K562 (cell line): Measurements from ENCODE around the gene GIPR. TPM values are rescaled to one million over a fixed set of nuclear protein-coding genes. Genes with fewer than 3 reads are reported as not detected.

Source experiments
- ATAC-seq: fragments of 200-7000 bp; cut with Tn5 transposase; 3 replicates; pipeline ENCODE4 v1.9.1; 2020; ENCODE audit warnings: moderate library complexity
- BruUV-seq: library from RNA; stranded (reverse); fragments of 400-500 nt; replicated peaks from 2 replicates; lab custom pipeline; 2021; lab: Mats Ljungman, UMichigan
- CTCF ChIA-PET: fragments of 300-600 bp; formaldehyde crosslinking; extraction: SDS; loops from one replicate; lab custom pipeline; 2021; ENCODE audit warnings: low intra/inter-chr PET ratio; lab: Yijun Ruan, JAX
- POLR2A ChIA-PET: fragments of 300-600, 350-650 bp; sonication (Branson Sonifier 250); formaldehyde crosslinking; extraction: SDS; loops from one replicate; lab custom pipeline; 2021; ENCODE audit warnings: antibody characterized with exemption, inconsistent platforms; lab: Yijun Ruan, JAX
- DNase-seq, 4 experiments: peaks; one replicate each; pipeline versions ENCODE4 v3.0.0 to v3.0.0-alpha.2; 2011 to 2018; ENCODE audit warnings: low spot score in 3 of 4, mixed read lengths in 3 of 4; ENCODE audit errors: extremely low read depth in 1 of 4
- FAIRE-seq: peaks from 2 replicates; lab custom pipeline; 2011; peaks lifted over from hg19 to GRCh38; lab: Jason Lieb, UNC
- H2AFZ ChIP-seq: 2 replicates; pipeline ENCODE4 v1.6.0; 2011; ENCODE audit warnings: low read depth, low read length, control low read depth, inconsistent platforms
- H3K27ac ChIP-seq: fragments of 200-600 bp; 3 replicates; pipeline ENCODE4 v1.8.0; 2011; ENCODE audit warnings: low read depth, mild to moderate bottlenecking, control low read depth, inconsistent platforms, low read length, moderate library complexity, mixed read lengths; ENCODE audit errors: extremely low read depth
- H3K27me3 ChIP-seq, 2 experiments: fragments of 300-600 bp in 1 of 2; 2 replicates in 1 of 2; 3 replicates in 1 of 2; pipeline versions ENCODE4 v1.6.0 to v1.8.0; 2011; ENCODE audit warnings: inconsistent platforms in 2 of 2, low read length in 2 of 2, mild to moderate bottlenecking in 1 of 2, mixed read lengths in 1 of 2, moderate library complexity in 1 of 2; ENCODE audit not compliant: control insufficient read depth in 2 of 2, insufficient read depth in 2 of 2
- H3K36me3 ChIP-seq: fragments of 300-600 bp; 3 replicates; pipeline ENCODE4 v1.8.0; 2011; ENCODE audit warnings: mild to moderate bottlenecking, low read length, inconsistent platforms; ENCODE audit not compliant: control insufficient read depth, insufficient read depth
- H3K4me1 ChIP-seq, 2 experiments: fragments of 200-600 bp in 1 of 2; replicated peaks in 1 of 2; 2 replicates in 1 of 2; 3 replicates in 1 of 2; pipeline versions ENCODE4 v1.5.1 to v1.8.0; 2011; ENCODE audit warnings: inconsistent platforms in 2 of 2, low read length in 2 of 2, mild to moderate bottlenecking in 1 of 2, mixed read lengths in 1 of 2, moderate library complexity in 1 of 2; ENCODE audit not compliant: control insufficient read depth in 2 of 2, insufficient read depth in 2 of 2
- H3K4me2 ChIP-seq: 2 replicates; pipeline ENCODE4 v1.6.1; 2011; ENCODE audit warnings: low read length, control low read depth, inconsistent platforms, mixed read lengths; ENCODE audit not compliant: insufficient read depth
- H3K4me3 ChIP-seq: fragments of 200-600 bp; sonication (generic), shearing (Covaris generic); 2 replicates; pipeline ENCODE4 v1.5.1; 2016; ENCODE audit warnings: control low read depth, inconsistent platforms
- H3K79me2 ChIP-seq: fragments of 200-600 bp; 3 replicates; pipeline ENCODE4 v1.8.0; 2011; ENCODE audit warnings: low read length, inconsistent platforms; ENCODE audit not compliant: control insufficient read depth, insufficient read depth
- H3K9ac ChIP-seq, 2 experiments: 2 replicates each; pipeline versions ENCODE4 v1.6.0 to v1.6.1; 2011; ENCODE audit warnings: low read depth in 2 of 2, low read length in 2 of 2, control low read depth in 1 of 2, inconsistent platforms in 1 of 2, mild to moderate bottlenecking in 1 of 2, mixed read lengths in 1 of 2; ENCODE audit not compliant: insufficient read depth in 1 of 2
- H3K9me1 ChIP-seq: one replicate; pipeline ENCODE4 v1.6.0; 2011; ENCODE audit warnings: inconsistent platforms, mild to moderate bottlenecking, low read length, moderate library complexity; ENCODE audit not compliant: control insufficient read depth, insufficient read depth
- H3K9me3 ChIP-seq: replicated peaks from 2 replicates; pipeline ENCODE4 v1.5.1; 2011; ENCODE audit warnings: low read depth, low read length, inconsistent platforms; ENCODE audit not compliant: control insufficient read depth, insufficient read depth
- H4K20me1 ChIP-seq: replicated peaks from 2 replicates; pipeline ENCODE4 v1.6.1; 2011; ENCODE audit warnings: low read length, inconsistent platforms, mixed read lengths; ENCODE audit not compliant: control insufficient read depth, insufficient read depth
- ARID1B ChIP-seq: fragments of 450-650 bp; IDR thresholded peaks from 2 replicates; pipeline ENCODE4 v1.6.1; 2016; ENCODE audit warnings: antibody characterized with exemption, mild to moderate bottlenecking, inconsistent platforms
- BRD4 ChIP-seq: fragments of 200-600 bp; sonication (generic); IDR thresholded peaks from 2 replicates; pipeline ENCODE4 v1.6.1; 2017; ENCODE audit warnings: inconsistent platforms
- DDX20 ChIP-seq: fragments of 450-650 bp; IDR thresholded peaks from 2 replicates; pipeline ENCODE4 v1.6.1; 2016; ENCODE audit warnings: missing genetic modification characterization, low read depth, mild to moderate bottlenecking, missing compliant biosample characterization, moderate library complexity
- JUN ChIP-seq, 2 experiments: sonication (generic) in 1 of 2; formaldehyde crosslinking in 1 of 2; IDR thresholded peaks; 2 replicates each; pipeline versions ENCODE4 v1.6.1 to v1.8.0; 2012 to 2022; ENCODE audit warnings: borderline replicate concordance in 2 of 2, mild to moderate bottlenecking in 2 of 2, improper control_type of control experiment in 1 of 2, low read depth in 1 of 2, low read length in 1 of 2, missing genetic modification reagents in 1 of 2
- KAT8 ChIP-seq: fragments of 450-650 bp; IDR thresholded peaks from 2 replicates; pipeline ENCODE4 v1.6.1; 2016; ENCODE audit warnings: low read depth, mild to moderate bottlenecking
- L3MBTL2 ChIP-seq: fragments of 450-650 bp; IDR thresholded peaks from 2 replicates; pipeline ENCODE4 v1.6.1; 2016; ENCODE audit warnings: mild to moderate bottlenecking, moderate library complexity
- MED1 ChIP-seq: sonication (generic); formaldehyde crosslinking; IDR thresholded peaks from 2 replicates; pipeline ENCODE4 v1.8.1; 2023; ENCODE audit warnings: missing genetic modification reagents, borderline replicate concordance
- NCOA2 ChIP-seq, 2 experiments: fragments of 450-650 bp; IDR thresholded peaks; 2 replicates each; pipeline ENCODE4 v1.6.1; 2018; ENCODE audit warnings: mild to moderate bottlenecking in 2 of 2, moderate library complexity in 1 of 2; ENCODE audit not compliant: partially characterized antibody in 2 of 2
- SETDB1 ChIP-seq: IDR thresholded peaks from one replicate; pipeline ENCODE4 v1.6.1; 2012; ENCODE audit warnings: low read length, control low read depth, inconsistent platforms
- SRF ChIP-seq, 2 experiments: fragments of 250-450, 450-650 bp in 1 of 2; sonication (Bioruptor Pico) in 1 of 2; sonication (generic) in 1 of 2; formaldehyde crosslinking; IDR thresholded peaks; 2 replicates each; pipeline versions ENCODE4 v1.5.0 to v1.5.1; 2020 to 2022; ENCODE audit warnings: mild to moderate bottlenecking in 1 of 2, missing genetic modification reagents in 1 of 2
- ZNF311 ChIP-seq: fragments of 250-450 bp; sonication (Bioruptor Pico); IDR thresholded peaks from 2 replicates; pipeline ENCODE4 v1.4.0; 2020; ENCODE audit warnings: mild to moderate bottlenecking, moderate library complexity
- ZNF780A ChIP-seq: fragments of 250-450 bp; sonication (Bioruptor Pico); IDR thresholded peaks from 2 replicates; pipeline ENCODE4 v1.5.0; 2021; ENCODE audit warnings: mild to moderate bottlenecking
- WGBS: fragments of 100-300 bp; shearing (Covaris generic); methylation state at CpG from one replicate; pipeline ENCODE4 v1.1.6; 2016; ENCODE audit warnings: low coverage, mixed read lengths; ENCODE audit not compliant: insufficient coverage; ENCODE audit errors: missing lambda C conversion rate; 5-methylcytosine and 5-hydroxymethylcytosine counted together
- in situ Hi-C: fragments of 300-500 bp; cut with MboI; formaldehyde crosslinking; loops from 4 replicates; pipeline ENCODE4 v1.15.0; 2018; ENCODE audit warnings: inconsistent platforms, mixed read lengths
- intact Hi-C: fragments of 100-400 bp; cut with micrococcal nuclease; formaldehyde crosslinking; loops from 2 replicates; pipeline ENCODE4 v1.14.2; 2022
- polyA plus RNA-seq, 8 experiments: library from polyadenylated mRNA; depleted of rRNA in 4 of 8; stranded (reverse) in 5 of 8; unstranded in 3 of 8; fragments of >200 nt; fragmentation: Nextera tagmentation in 2 of 8; fragmentation: Illumina TruSeq in 1 of 8; extraction: Ambion mirVana in 2 of 8; extraction: Trizol in 1 of 8; gene quantifications; 2 replicates each; pipeline versions ENCODE4 v1.2.1 to v1.2.3, GENCODE V29; 2011 to 2014; ENCODE audit warnings: inconsistent platforms in 1 of 8, missing spikeins in 1 of 8
- total RNA-seq, 7 experiments: library from RNA; depleted of rRNA in 6 of 7; stranded (reverse); fragments of >200 nt in 6 of 7; fragmentation: Illumina TruSeq in 2 of 7; extraction: Trizol in 2 of 7; gene quantifications; 2 replicates each; pipeline versions ENCODE4 v1.2.1 to v1.2.3, GENCODE V29; 2011 to 2021; ENCODE audit warnings: low replicate concordance in 1 of 7
- TF ChIP-seq, protein P1 (sequence below): sonication (generic); formaldehyde crosslinking; IDR thresholded peaks from 2 replicates; pipeline ENCODE4 v1.8.0; 2022; ENCODE audit warnings: mild to moderate bottlenecking, missing genetic modification reagents
- TF ChIP-seq, protein P2 (sequence below): fragments of 450-650 bp; formaldehyde crosslinking; IDR thresholded peaks from 2 replicates; pipeline ENCODE4 v1.4.0; 2020; ENCODE audit warnings: mild to moderate bottlenecking
- TF ChIP-seq, protein P3 (sequence below): sonication (generic); formaldehyde crosslinking; IDR thresholded peaks from 2 replicates; pipeline ENCODE4 v1.8.0; 2023; ENCODE audit warnings: missing genetic modification reagents, mild to moderate bottlenecking, borderline replicate concordance

The GIPR gene
- total and polyA plus RNA-seq, 9 of the 15 experiments (the other 6 are each of a cell fraction or from before 2014, with no cell fraction given) = 2.2 to 26.8 (median 12.7) TPM

DNA sequence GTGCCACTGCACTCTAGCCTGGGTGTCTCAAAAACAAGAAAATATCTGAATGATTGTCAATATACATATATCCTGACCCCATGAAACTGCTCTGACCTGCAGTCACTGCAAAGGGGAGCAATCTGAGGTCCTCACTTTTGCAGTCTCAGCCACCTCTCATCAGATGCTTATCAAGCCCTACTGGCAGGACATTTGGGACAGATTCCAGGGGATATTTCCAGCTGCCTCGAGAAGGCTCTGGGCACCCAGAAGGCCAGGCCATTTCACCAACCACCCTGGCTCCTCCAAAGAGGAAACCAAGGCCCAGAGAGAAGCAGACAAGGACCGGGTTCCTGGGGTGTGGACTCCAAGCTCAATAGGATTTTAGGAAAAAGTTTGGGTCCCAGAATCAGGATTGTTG lies 31.1 kb upstream of the GIPR start:
- no peaks in the 10 kb centered on the region; the same call in 1 of the 2 replicates for H4K20me1 ChIP-seq
- no peak overlapping the region for H3K4me2 ChIP-seq
- H3K36me3 ChIP-seq = peaks cover 7% of the 10 kb centered on the region; the same call in 1 of the 3 replicates
- intact Hi-C loops = no loop called here
- ChIA-PET POLR2A (interaction anchor here (0.7 kb wide), 1 partner anchor 8 kb away, joined by 3 read pairs; no protein-coding TSS in a partner anchor), CTCF (no interaction called here)
- DNase-seq = peak in 1 of 4 experiments; percentile 3
- H3K79me2 ChIP-seq = peaks cover 17% of the 10 kb centered on the region
- in situ Hi-C loops = no loop called here
- H3K4me3 ChIP-seq = no peak overlapping the region
- TSS peak; percentile 38 for BruUV-seq
- ATAC-seq = no peak
- no peaks in the 10 kb centered on the region for H3K9me1 ChIP-seq
- FAIRE-seq = no peak
- H3K4me1 ChIP-seq = peaks cover 29 to 60% of the 10 kb centered on the region in 2 experiments
- H3K9ac ChIP-seq = peak overlapping the region in 1 of 2 experiments; percentile 24; a peak in 1 of 4 replicates
- H3K27ac ChIP-seq = no peak overlapping the region
- H2AFZ ChIP-seq = no peak overlapping the region
- H3K27me3 ChIP-seq = no peaks in the 10 kb centered on the region; a peak in 1 of 5 replicates
- WGBS = 67% methylated on average over 2 of the region's 2 CpGs
- H3K9me3 ChIP-seq = no peaks in the 10 kb centered on the region
- TF ChIP-seq, protein P1, sequence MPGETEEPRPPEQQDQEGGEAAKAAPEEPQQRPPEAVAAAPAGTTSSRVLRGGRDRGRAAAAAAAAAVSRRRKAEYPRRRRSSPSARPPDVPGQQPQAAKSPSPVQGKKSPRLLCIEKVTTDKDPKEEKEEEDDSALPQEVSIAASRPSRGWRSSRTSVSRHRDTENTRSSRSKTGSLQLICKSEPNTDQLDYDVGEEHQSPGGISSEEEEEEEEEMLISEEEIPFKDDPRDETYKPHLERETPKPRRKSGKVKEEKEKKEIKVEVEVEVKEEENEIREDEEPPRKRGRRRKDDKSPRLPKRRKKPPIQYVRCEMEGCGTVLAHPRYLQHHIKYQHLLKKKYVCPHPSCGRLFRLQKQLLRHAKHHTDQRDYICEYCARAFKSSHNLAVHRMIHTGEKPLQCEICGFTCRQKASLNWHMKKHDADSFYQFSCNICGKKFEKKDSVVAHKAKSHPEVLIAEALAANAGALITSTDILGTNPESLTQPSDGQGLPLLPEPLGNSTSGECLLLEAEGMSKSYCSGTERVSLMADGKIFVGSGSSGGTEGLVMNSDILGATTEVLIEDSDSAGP (CRISPR knock-in tag) = no peak
- TF ChIP-seq SRF (CRISPR knock-in tag; IDR thresholded peaks at IDR 0.05) (no peak), BRD4 (no peak), ZNF311 (CRISPR knock-in tag) (no peak), SETDB1 (no peak), ARID1B (no peak), KAT8 (no peak), ZNF780A (no peak), L3MBTL2 (no peak), JUN (IDR thresholded peaks at IDR 0.05; ENCODE audit: borderline replicate concordance, low read depth, low read length) (no peak), JUN (CRISPR knock-in tag; IDR thresholded peaks at IDR 0.05; ENCODE audit: borderline replicate concordance) (no peak), DDX20 (tag) (no peak), NCOA2 (IDR thresholded peaks at IDR 0.05; ENCODE audit: partially characterized antibody in 2 of 2) (no peak), MED1 (CRISPR knock-in tag) (no peak)
- TF ChIP-seq, protein P2, sequence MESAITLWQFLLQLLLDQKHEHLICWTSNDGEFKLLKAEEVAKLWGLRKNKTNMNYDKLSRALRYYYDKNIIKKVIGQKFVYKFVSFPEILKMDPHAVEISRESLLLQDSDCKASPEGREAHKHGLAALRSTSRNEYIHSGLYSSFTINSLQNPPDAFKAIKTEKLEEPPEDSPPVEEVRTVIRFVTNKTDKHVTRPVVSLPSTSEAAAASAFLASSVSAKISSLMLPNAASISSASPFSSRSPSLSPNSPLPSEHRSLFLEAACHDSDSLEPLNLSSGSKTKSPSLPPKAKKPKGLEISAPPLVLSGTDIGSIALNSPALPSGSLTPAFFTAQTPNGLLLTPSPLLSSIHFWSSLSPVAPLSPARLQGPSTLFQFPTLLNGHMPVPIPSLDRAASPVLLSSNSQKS = no peak
- TF ChIP-seq, protein P3, sequence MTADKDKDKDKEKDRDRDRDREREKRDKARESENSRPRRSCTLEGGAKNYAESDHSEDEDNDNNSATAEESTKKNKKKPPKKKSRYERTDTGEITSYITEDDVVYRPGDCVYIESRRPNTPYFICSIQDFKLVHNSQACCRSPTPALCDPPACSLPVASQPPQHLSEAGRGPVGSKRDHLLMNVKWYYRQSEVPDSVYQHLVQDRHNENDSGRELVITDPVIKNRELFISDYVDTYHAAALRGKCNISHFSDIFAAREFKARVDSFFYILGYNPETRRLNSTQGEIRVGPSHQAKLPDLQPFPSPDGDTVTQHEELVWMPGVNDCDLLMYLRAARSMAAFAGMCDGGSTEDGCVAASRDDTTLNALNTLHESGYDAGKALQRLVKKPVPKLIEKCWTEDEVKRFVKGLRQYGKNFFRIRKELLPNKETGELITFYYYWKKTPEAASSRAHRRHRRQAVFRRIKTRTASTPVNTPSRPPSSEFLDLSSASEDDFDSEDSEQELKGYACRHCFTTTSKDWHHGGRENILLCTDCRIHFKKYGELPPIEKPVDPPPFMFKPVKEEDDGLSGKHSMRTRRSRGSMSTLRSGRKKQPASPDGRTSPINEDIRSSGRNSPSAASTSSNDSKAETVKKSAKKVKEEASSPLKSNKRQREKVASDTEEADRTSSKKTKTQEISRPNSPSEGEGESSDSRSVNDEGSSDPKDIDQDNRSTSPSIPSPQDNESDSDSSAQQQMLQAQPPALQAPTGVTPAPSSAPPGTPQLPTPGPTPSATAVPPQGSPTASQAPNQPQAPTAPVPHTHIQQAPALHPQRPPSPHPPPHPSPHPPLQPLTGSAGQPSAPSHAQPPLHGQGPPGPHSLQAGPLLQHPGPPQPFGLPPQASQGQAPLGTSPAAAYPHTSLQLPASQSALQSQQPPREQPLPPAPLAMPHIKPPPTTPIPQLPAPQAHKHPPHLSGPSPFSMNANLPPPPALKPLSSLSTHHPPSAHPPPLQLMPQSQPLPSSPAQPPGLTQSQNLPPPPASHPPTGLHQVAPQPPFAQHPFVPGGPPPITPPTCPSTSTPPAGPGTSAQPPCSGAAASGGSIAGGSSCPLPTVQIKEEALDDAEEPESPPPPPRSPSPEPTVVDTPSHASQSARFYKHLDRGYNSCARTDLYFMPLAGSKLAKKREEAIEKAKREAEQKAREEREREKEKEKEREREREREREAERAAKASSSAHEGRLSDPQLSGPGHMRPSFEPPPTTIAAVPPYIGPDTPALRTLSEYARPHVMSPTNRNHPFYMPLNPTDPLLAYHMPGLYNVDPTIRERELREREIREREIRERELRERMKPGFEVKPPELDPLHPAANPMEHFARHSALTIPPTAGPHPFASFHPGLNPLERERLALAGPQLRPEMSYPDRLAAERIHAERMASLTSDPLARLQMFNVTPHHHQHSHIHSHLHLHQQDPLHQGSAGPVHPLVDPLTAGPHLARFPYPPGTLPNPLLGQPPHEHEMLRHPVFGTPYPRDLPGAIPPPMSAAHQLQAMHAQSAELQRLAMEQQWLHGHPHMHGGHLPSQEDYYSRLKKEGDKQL (CRISPR knock-in tag) = no peak
